Progenitor cell of endocrine pancreas (in vitro differentiated cells): ENCODE results near the gene STARD13. TPM values are rescaled to one million over a fixed set of nuclear protein-coding genes. Genes with fewer than 3 reads are reported as not detected.

Experiments used
- DNase-seq: peaks from one replicate; pipeline ENCODE4 v3.0.0; 2021; ENCODE audit warnings: low spot score; ENCODE audit not compliant: unreplicated experiment
- H3K27ac Mint-ChIP-seq: 2 replicates; pipeline ENCODE4 v1.8.0; 2021; ENCODE audit warnings: mild to moderate bottlenecking, moderate library complexity, mixed read lengths
- H3K27me3 Mint-ChIP-seq: 2 replicates; pipeline ENCODE4 v1.8.0; 2021; ENCODE audit warnings: mixed read lengths
- H3K36me3 Mint-ChIP-seq: 2 replicates; pipeline ENCODE4 v1.8.0; 2022; ENCODE audit warnings: mixed read lengths; ENCODE audit not compliant: insufficient read depth
- H3K4me1 Mint-ChIP-seq: 2 replicates; pipeline ENCODE4 v1.8.0; 2021; ENCODE audit warnings: low read depth, mixed read lengths
- H3K4me3 Mint-ChIP-seq: 2 replicates; pipeline ENCODE4 v1.8.0; 2021; ENCODE audit warnings: low read depth, mild to moderate bottlenecking, moderate library complexity, mixed read lengths
- H3K9me3 Mint-ChIP-seq: 2 replicates; pipeline ENCODE4 v1.8.0; 2021; ENCODE audit warnings: low read depth, mixed read lengths
- total RNA-seq: library from RNA; stranded (reverse); gene quantifications from 2 replicates; pipeline ENCODE4 v1.2.1, GENCODE V29; 2021
- TF ChIP-seq, protein P1 (sequence below): fragments of 200-600 bp; sonication (generic); IDR thresholded peaks from one replicate; pipeline ENCODE4 v1.5.0; 2021; ENCODE audit warnings: antibody characterized with exemption, mild to moderate bottlenecking; ENCODE audit not compliant: unreplicated experiment

The STARD13 gene
- total RNA-seq, 1 donor from 2014 or later, result 11.7 TPM

- H3K4me1 Mint-ChIP-seq, result peaks cover 11% of the 10 kb centered on the region
- no peak overlapping the region for H3K4me3 Mint-ChIP-seq
- DNase-seq, result no peak
- H3K27ac Mint-ChIP-seq, result no peak overlapping the region
- H3K9me3 Mint-ChIP-seq, result no peaks in the 10 kb centered on the region
- TF ChIP-seq, protein P1, sequence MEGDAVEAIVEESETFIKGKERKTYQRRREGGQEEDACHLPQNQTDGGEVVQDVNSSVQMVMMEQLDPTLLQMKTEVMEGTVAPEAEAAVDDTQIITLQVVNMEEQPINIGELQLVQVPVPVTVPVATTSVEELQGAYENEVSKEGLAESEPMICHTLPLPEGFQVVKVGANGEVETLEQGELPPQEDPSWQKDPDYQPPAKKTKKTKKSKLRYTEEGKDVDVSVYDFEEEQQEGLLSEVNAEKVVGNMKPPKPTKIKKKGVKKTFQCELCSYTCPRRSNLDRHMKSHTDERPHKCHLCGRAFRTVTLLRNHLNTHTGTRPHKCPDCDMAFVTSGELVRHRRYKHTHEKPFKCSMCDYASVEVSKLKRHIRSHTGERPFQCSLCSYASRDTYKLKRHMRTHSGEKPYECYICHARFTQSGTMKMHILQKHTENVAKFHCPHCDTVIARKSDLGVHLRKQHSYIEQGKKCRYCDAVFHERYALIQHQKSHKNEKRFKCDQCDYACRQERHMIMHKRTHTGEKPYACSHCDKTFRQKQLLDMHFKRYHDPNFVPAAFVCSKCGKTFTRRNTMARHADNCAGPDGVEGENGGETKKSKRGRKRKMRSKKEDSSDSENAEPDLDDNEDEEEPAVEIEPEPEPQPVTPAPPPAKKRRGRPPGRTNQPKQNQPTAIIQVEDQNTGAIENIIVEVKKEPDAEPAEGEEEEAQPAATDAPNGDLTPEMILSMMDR, result no peak
- H3K27me3 Mint-ChIP-seq, result peaks cover 5% of the 10 kb centered on the region
- peaks cover 9% of the 10 kb centered on the region for H3K36me3 Mint-ChIP-seq
These were observed 155.7 kb downstream of the STARD13 start for GRCh38 chr13:33129886-33130285.

DNA sequence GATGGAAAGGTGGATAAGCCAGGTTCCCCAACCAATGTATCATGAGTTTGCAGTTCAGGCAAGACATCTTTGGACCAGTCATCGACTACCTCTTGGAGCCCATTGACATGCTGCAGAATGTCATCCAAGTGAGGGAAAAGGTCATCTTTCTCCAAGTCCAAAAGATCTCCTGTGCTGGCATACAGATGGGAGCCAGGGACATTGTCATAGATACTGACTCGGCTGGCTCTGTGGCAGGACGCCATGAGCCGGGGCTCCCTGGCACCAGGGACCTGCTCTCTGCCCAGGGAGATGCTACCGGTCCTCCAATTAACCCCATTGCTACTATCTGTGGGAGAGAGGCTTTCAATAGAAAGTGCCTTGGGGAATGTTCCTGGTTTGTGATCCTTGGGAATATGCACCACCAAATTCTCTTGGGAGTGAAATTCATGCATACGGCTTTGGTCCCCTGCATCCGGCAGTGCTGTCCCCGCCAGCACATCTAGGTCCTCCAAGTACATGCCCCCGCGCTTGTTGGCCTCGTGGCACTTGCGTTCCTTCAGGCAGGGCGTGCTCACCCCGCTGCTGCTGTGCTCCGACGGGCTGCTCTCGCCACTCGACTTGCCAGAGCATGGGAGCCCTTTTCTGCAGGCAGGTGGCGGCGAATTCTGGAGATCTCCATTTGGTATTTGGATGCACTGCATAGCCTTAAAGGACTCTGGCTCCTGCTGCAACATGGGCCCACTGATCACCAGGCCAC lies 156.3 kb downstream of the STARD13 start:
- Mint-ChIP-seq H3K27me3 (peaks cover 5% of the 10 kb centered on the region), H3K27ac (no peak overlapping the region), H3K36me3 (peaks cover 8% of the 10 kb centered on the region), H3K9me3 (no peaks in the 10 kb centered on the region), H3K4me1 (peaks cover 11% of the 10 kb centered on the region), H3K4me3 (no peak overlapping the region)
- DNase-seq, result no peak
- TF ChIP-seq, protein P1, result no peak

DNA sequence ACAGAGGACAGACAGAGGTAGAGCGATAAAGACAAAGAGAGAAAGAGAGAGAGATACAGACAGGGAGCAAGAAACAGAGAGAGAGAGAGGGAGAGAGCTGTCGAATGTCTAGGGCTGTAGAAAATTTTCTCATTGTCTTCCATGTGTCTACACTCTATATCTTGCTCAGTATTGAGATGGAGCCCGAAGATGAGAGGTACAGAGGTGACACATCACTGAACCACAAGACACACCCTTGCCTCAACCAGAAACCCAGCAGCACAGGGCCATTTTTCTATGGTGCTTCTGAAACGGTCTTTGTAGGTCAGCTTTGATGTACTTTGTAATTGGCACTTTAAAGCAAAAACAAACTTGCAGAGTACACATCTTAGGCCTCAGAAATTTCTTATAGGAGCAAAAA lies 157.4 kb downstream of the STARD13 start:
- no peaks in the 10 kb centered on the region for H3K9me3 Mint-ChIP-seq
- DNase-seq, result no peak
- peaks cover 8% of the 10 kb centered on the region for H3K36me3 Mint-ChIP-seq
- H3K27ac Mint-ChIP-seq, result no peak overlapping the region
- no peak overlapping the region for H3K4me3 Mint-ChIP-seq
- peaks cover 11% of the 10 kb centered on the region for H3K4me1 Mint-ChIP-seq
- TF ChIP-seq, protein P1, result no peak
- peaks cover 8% of the 10 kb centered on the region for H3K27me3 Mint-ChIP-seq

- H3K9me3 Mint-ChIP-seq, result no peaks in the 10 kb centered on the region
- H3K4me1 Mint-ChIP-seq, result peaks cover 11% of the 10 kb centered on the region
- H3K4me3 Mint-ChIP-seq, result no peak overlapping the region
- peaks cover 9% of the 10 kb centered on the region for H3K36me3 Mint-ChIP-seq
- DNase-seq, result no peak
- TF ChIP-seq, protein P1, result no peak
- peak overlapping the region; percentile 56 for H3K27ac Mint-ChIP-seq
- peaks cover 9% of the 10 kb centered on the region for H3K27me3 Mint-ChIP-seq
These were observed 158.5 kb downstream of the STARD13 start for GRCh38 chr13:33127009-33127551.

- Mint-ChIP-seq H3K27ac (peak overlapping the region; percentile 5), H3K36me3 (peaks cover 9% of the 10 kb centered on the region), H3K27me3 (peaks cover 9% of the 10 kb centered on the region), H3K4me3 (no peak overlapping the region), H3K9me3 (no peaks in the 10 kb centered on the region), H3K4me1 (peaks cover 11% of the 10 kb centered on the region)
- no peak for DNase-seq
- TF ChIP-seq, protein P1, result no peak
These were observed 159.6 kb downstream of the STARD13 start for GRCh38 chr13:33125821-33126570.
